HG02943 (cell line): ENCODE data around the gene TLL1.

Source experiments
- ATAC-seq: cut with Tn5 transposase; IDR thresholded peaks from one replicate; pipeline ENCODE4 v1.9.1; 2021; ENCODE audit warnings: mild to moderate bottlenecking, low read depth, moderate library complexity; ENCODE audit not compliant: unreplicated experiment

TLL1 gene

GRCh38 chr4:165970703-165971420 is 97.8 kb downstream of the TLL1 start:
- ATAC-seq, result no peak

- ATAC-seq, result no peak
Observed at GRCh38 chr4:165971446-165971845, 98.4 kb downstream of the TLL1 start.

- ATAC-seq, result no peak
Observed at GRCh38 chr4:165971933-165972332, 98.9 kb downstream of the TLL1 start.

GRCh38 chr4:165972747-165973146 is 99.7 kb downstream of the TLL1 start:
- ATAC-seq, result no peak

- ATAC-seq, result no peak
Observed at GRCh38 chr4:165982934-165983333, 109.9 kb downstream of the TLL1 start.

- ATAC-seq, result no peak
Observed at GRCh38 chr4:165986956-165987698, 114.1 kb downstream of the TLL1 start.

GRCh38 chr4:165991325-165992180 is 118.5 kb downstream of the TLL1 start:
- ATAC-seq, result no peak

GRCh38 chr4:165992283-165992682 is 119.2 kb downstream of the TLL1 start:
- ATAC-seq, result no peak

- ATAC-seq, result no peak
Observed at GRCh38 chr4:165994701-165995100, 121.7 kb downstream of the TLL1 start.

GRCh38 chr4:166003811-166004210 is 130.8 kb downstream of the TLL1 start:
- no peak for ATAC-seq

GRCh38 chr4:166006217-166006616 is 133.2 kb downstream of the TLL1 start:
- no peak for ATAC-seq

GRCh38 chr4:166008510-166008909 is 135.5 kb downstream of the TLL1 start:
- ATAC-seq, result no peak

GRCh38 chr4:166012129-166013030 is 139.3 kb downstream of the TLL1 start:
- ATAC-seq, result no peak

GRCh38 chr4:166014411-166014810 is 141.4 kb downstream of the TLL1 start:
- no peak for ATAC-seq

- ATAC-seq, result no peak
Observed at GRCh38 chr4:166017804-166018203, 144.8 kb downstream of the TLL1 start.

GRCh38 chr4:166019441-166020220 is 146.6 kb downstream of the TLL1 start:
- ATAC-seq, result no peak

- no peak for ATAC-seq
Observed at GRCh38 chr4:166021617-166022016, 148.6 kb downstream of the TLL1 start.

GRCh38 chr4:166034965-166035364 is 161.9 kb downstream of the TLL1 start:
- ATAC-seq, result no peak

GRCh38 chr4:166039822-166040221 is 166.8 kb downstream of the TLL1 start:
- ATAC-seq, result no peak
